Sigmoid colon (tissue), 7 donors: ENCODE measurements around the gene MRPL58. TPM values are rescaled to one million over a fixed set of nuclear protein-coding genes. Genes with fewer than 3 reads are reported as not detected.

ENCODE experiments used
- DNase-seq: peaks from one replicate; pipeline ENCODE4 v3.0.0-alpha.2; 2019
- H3K27ac ChIP-seq, 4 donors: fragments of 200-600 bp; sonication (generic); one replicate each; pipeline ENCODE4 v1.5.1; 2016 to 2019; ENCODE audit warnings: mild to moderate bottlenecking in 1 of 4
- H3K27me3 ChIP-seq, 3 donors: fragments of 200-600 bp; sonication (generic); one replicate each; pipeline ENCODE4 v1.5.1; 2019; ENCODE audit warnings: mild to moderate bottlenecking in 1 of 3
- H3K36me3 ChIP-seq, 4 donors: fragments of 200-600 bp; sonication (generic); one replicate each; pipeline ENCODE4 v1.5.1; 2016 to 2019
- H3K4me1 ChIP-seq, 4 donors: fragments of 200-600 bp; sonication (generic); one replicate each; pipeline ENCODE4 v1.5.1; 2017 to 2019
- H3K4me3 ChIP-seq, 4 donors: fragments of 200-600 bp; sonication (generic); one replicate each; pipeline ENCODE4 v1.5.1; 2017 to 2019; ENCODE audit warnings: mild to moderate bottlenecking in 2 of 4, moderate library complexity in 1 of 4
- H3K9me3 ChIP-seq, 4 donors: fragments of 200-600 bp in 3 of 4; sonication (generic) in 3 of 4; one replicate each; pipeline versions ENCODE4 v1.5.1 to v1.6.1; 2013 to 2019
- CTCF ChIP-seq, 4 experiments: fragments of 450-650 bp in 3 of 4; fragments of 200-600 bp in 1 of 4; IDR thresholded peaks; one replicate each; pipeline ENCODE4 v1.5.1; 2016 to 2019; ENCODE audit warnings: antibody characterized with exemption in 4 of 4, mild to moderate bottlenecking in 3 of 4, moderate library complexity in 2 of 4
- EP300 ChIP-seq, 4 donors: sonication (generic); formaldehyde crosslinking; IDR thresholded peaks; one replicate each; pipeline ENCODE4 v1.6.1; 2017; ENCODE audit warnings: antibody characterized with exemption in 4 of 4
- POLR2A ChIP-seq, 2 donors: fragments of 450-650 bp; IDR thresholded peaks; one replicate each; pipeline ENCODE4 v1.6.1; 2016; ENCODE audit warnings: antibody characterized with exemption in 2 of 2, mild to moderate bottlenecking in 2 of 2, moderate library complexity in 2 of 2
- POLR2AphosphoS5 ChIP-seq, 4 donors: sonication (generic); formaldehyde crosslinking; IDR thresholded peaks; one replicate each; pipeline ENCODE4 v1.6.1; 2017; ENCODE audit warnings: antibody characterized with exemption in 4 of 4
- WGBS, 2 donors: extraction: QIAGEN DNeasy Blood & Tissue Kit; methylation state at CpG; one replicate each; pipeline ENCODE4 v1.1.7; 2013; 5-methylcytosine and 5-hydroxymethylcytosine counted together
- intact Hi-C: fragments of 100-400 bp; cut with DNase I; formaldehyde crosslinking; loops from one replicate; pipeline ENCODE4 v1.15.1; 2023
- polyA plus RNA-seq, 3 donors: library from polyadenylated mRNA; stranded (reverse); fragments of 200-250 nt; gene quantifications; one replicate each; pipeline ENCODE4 v1.2.3, GENCODE V29; 2013
- total RNA-seq, 4 donors: library from RNA; depleted of rRNA; stranded (reverse); fragments of >200 nt; gene quantifications; one replicate each; pipeline ENCODE4 v1.1.0, GENCODE V29; 2016
- donor health status: healthy with polysubstance abuse.
- donor health status: Bipolar disorder and iron deficiency.
- donor health status: healthy.

Gene MRPL58
- total and polyA plus RNA-seq, 7 donors, result 36.6 to 104 (median 56.9) TPM

GRCh38 chr17:74987909-74988711 lies 24.4 kb upstream of the MRPL58 start:
- 2% methylated on average over 76 of the region's 76 CpGs for whole genome bisulfite sequencing, 2 donors
- Histone ChIP-seq H3K36me3 (no peaks in the 10 kb centered on the region), H3K4me3 (peak overlapping the region; percentile 53 to 95 (median 84)), H3K27me3 (no peaks in the 10 kb centered on the region), H3K4me1 (peaks cover 0 to 31% (median 23%) of the 10 kb centered on the region in 4 donors), H3K27ac (peak overlapping the region; percentile 91 to 98 (median 96)), H3K9me3 (no peaks in the 10 kb centered on the region)
- DNase-seq, result peak; percentile 95
- intact Hi-C loops, result loop anchor here (1.0 to 5.0 kb wide), 3 partner anchors 24 to 59 kb away; partner anchors contain the start of genes ATP5PD, KCTD2 and MRPL58
- TF ChIP-seq EP300 (IDR thresholded peaks at IDR 0.05) (no peak), CTCF (IDR thresholded peaks at IDR 0.05) (peak in 3 of 4 experiments; percentile 35 to 55 (median 40)), POLR2AphosphoS5 (IDR thresholded peaks at IDR 0.05) (peak; percentile 40 to 77 (median 64)), POLR2A (IDR thresholded peaks at IDR 0.05) (peak in 1 of 2 donors; percentile 51)

DNA sequence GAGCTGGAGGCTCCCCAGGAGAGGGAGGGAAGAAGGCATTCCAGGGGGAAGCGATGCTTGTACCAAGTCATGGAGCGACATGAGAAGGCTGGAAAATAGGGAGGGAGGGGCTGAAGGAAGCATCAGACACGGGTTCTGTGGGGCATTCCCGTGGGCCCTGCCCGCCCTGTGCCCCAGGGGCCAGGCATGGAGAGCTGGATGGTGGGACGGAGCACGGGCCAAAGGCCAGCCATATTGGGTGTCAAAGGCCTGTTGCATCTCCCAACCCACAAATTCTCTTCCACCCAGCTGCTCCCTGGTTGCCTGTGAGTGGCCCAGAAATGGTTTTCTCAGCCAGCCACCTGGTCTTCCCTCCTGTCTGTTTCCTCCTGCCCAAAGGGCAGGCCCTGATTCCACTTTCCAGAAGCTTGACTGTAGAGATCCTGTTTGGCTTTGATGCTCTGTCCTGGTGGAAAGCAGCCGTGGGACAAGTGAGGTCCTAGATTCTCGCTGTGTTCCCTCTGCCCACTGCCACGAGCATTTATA lies 21.8 kb upstream of the MRPL58 start:
- TF ChIP-seq POLR2A (IDR thresholded peaks at IDR 0.05) (no peak), CTCF (IDR thresholded peaks at IDR 0.05) (no peak), POLR2AphosphoS5 (IDR thresholded peaks at IDR 0.05) (no peak), EP300 (IDR thresholded peaks at IDR 0.05) (no peak)
- DNase-seq, result no peak
- Histone ChIP-seq H3K9me3 (no peaks in the 10 kb centered on the region), H3K4me3 (no peak overlapping the region), H3K27ac (peak overlapping the region in 1 of 4 donors; percentile 96), H3K27me3 (no peaks in the 10 kb centered on the region), H3K36me3 (no peaks in the 10 kb centered on the region), H3K4me1 (peaks cover 0 to 38% (median 26%) of the 10 kb centered on the region in 4 donors)
- WGBS, 2 donors, result 93 to 94% methylated on average over 10 of the region's 10 CpGs
- intact Hi-C loops, result no loop called here

- intact Hi-C loops, result no loop called here
- Histone ChIP-seq H3K36me3 (no peaks in the 10 kb centered on the region), H3K4me1 (peaks cover 0 to 32% (median 20%) of the 10 kb centered on the region in 4 donors), H3K9me3 (no peaks in the 10 kb centered on the region), H3K4me3 (no peak overlapping the region), H3K27me3 (no peaks in the 10 kb centered on the region), H3K27ac (no peak overlapping the region)
- WGBS, 2 donors, result 42 to 66% methylated on average over 2 of the region's 2 CpGs
- DNase-seq, result no peak
- no peak for TF ChIP-seq EP300 (IDR thresholded peaks at IDR 0.05)
- no peak for TF ChIP-seq POLR2A (IDR thresholded peaks at IDR 0.05)
- no peak for TF ChIP-seq POLR2AphosphoS5 (IDR thresholded peaks at IDR 0.05)
- TF ChIP-seq CTCF (IDR thresholded peaks at IDR 0.05), result no peak
Measured at GRCh38 chr17:74992223-74992622, 20.2 kb upstream of the MRPL58 start.

GRCh38 chr17:74994440-74994839 lies 18.0 kb upstream of the MRPL58 start:
- H3K27me3 ChIP-seq, result no peaks in the 10 kb centered on the region
- no peak for TF ChIP-seq CTCF (IDR thresholded peaks at IDR 0.05)
- no peak for TF ChIP-seq EP300 (IDR thresholded peaks at IDR 0.05)
- TF ChIP-seq POLR2AphosphoS5 (IDR thresholded peaks at IDR 0.05), result no peak
- TF ChIP-seq POLR2A (IDR thresholded peaks at IDR 0.05), result no peak
- H3K4me1 ChIP-seq, result peaks cover 0 to 26% (median 9%) of the 10 kb centered on the region in 4 donors
- no peak overlapping the region for H3K4me3 ChIP-seq
- WGBS, 2 donors, result 89 to 91% methylated on average over 7 of the region's 7 CpGs
- no peak overlapping the region for H3K27ac ChIP-seq
- H3K9me3 ChIP-seq, result no peaks in the 10 kb centered on the region
- no peak for DNase-seq
- H3K36me3 ChIP-seq, result peaks cover 0 to 2% (median under 1%) of the 10 kb centered on the region in 4 donors
- intact Hi-C loops, result no loop called here
